HEK293 (cell line): ENCODE data around the gene HGF.

Source experiments
- CTCF ChIA-PET: fragments of 350-600 bp; formaldehyde crosslinking; extraction: SDS; loops from one replicate; lab custom pipeline; 2021; ENCODE audit warnings: antibody characterized with exemption; lab: Yijun Ruan, JAX
- POLR2A ChIA-PET: fragments of 300-600 bp; formaldehyde crosslinking; extraction: SDS; loops from one replicate; lab custom pipeline; 2020; ENCODE audit warnings: antibody characterized with exemption, inconsistent platforms; lab: Yijun Ruan, JAX
- H3K27ac ChIP-seq: fragments of 200-500 bp; sonication (Bioruptor generic); 2 replicates; pipeline ENCODE4 v1.5.1; 2014; ENCODE audit warnings: low read depth, low read length, control low read depth, inconsistent platforms; ENCODE audit errors: extremely low read depth
- H3K36me3 ChIP-seq, 2 experiments: fragments of 200-500 bp in 1 of 2; sonication (Bioruptor generic) in 1 of 2; 1 replicate in 1 of 2; 2 replicates in 1 of 2; pipeline ENCODE4 v1.5.1; 2014 to 2017; ENCODE audit warnings: inconsistent platforms in 2 of 2, low read length in 2 of 2; ENCODE audit not compliant: control insufficient read depth in 2 of 2, insufficient read depth in 1 of 2
- H3K4me1 ChIP-seq: fragments of 200-500 bp; sonication (Bioruptor generic); 2 replicates; pipeline ENCODE4 v1.5.1; 2014; ENCODE audit warnings: mild to moderate bottlenecking, low read length, inconsistent platforms; ENCODE audit not compliant: control insufficient read depth, insufficient read depth
- H3K4me3 ChIP-seq: 2 replicates; pipeline ENCODE4 v1.5.1; 2011; ENCODE audit warnings: low read depth, mild to moderate bottlenecking, control low read depth, low read length, moderate library complexity
- H3K9me3 ChIP-seq: fragments of 200-500 bp; sonication (Bioruptor generic); 2 replicates; pipeline ENCODE4 v1.5.1; 2014; ENCODE audit warnings: low read depth, low read length, inconsistent platforms; ENCODE audit not compliant: control insufficient read depth, insufficient read depth
- BCL11B ChIP-seq: fragments of 450-650 bp; formaldehyde crosslinking; IDR thresholded peaks from 2 replicates; pipeline ENCODE4 v1.5.1; 2016; ENCODE audit warnings: low read depth, missing biosample characterization, missing genetic modification characterization
- GLI2 ChIP-seq: fragments of 450-650 bp; formaldehyde crosslinking; IDR thresholded peaks from 2 replicates; pipeline ENCODE4; 2017; ENCODE audit warnings: missing biosample characterization, missing genetic modification characterization, low read depth, borderline replicate concordance
- HOXD13 ChIP-seq: sonication (generic); formaldehyde crosslinking; IDR thresholded peaks from 2 replicates; pipeline ENCODE4 v1.8.0; 2022; ENCODE audit warnings: missing genetic modification reagents, borderline replicate concordance
- INSM2 ChIP-seq: fragments of 450-650 bp; formaldehyde crosslinking; IDR thresholded peaks from 2 replicates; pipeline ENCODE4 v1.5.1; 2016; ENCODE audit warnings: missing biosample characterization, missing genetic modification characterization
- SALL2 ChIP-seq: fragments of 450-650 bp; formaldehyde crosslinking; IDR thresholded peaks from 2 replicates; pipeline ENCODE4 v1.5.0; 2017; ENCODE audit warnings: missing biosample characterization, mild to moderate bottlenecking, missing genetic modification characterization, borderline replicate concordance
- SCRT1 ChIP-seq: fragments of 450-650 bp; formaldehyde crosslinking; IDR thresholded peaks from 2 replicates; pipeline ENCODE4 v1.5.1; 2016; ENCODE audit warnings: missing biosample characterization, missing genetic modification characterization, borderline replicate concordance
- WT1 ChIP-seq: fragments of 450-650 bp; formaldehyde crosslinking; IDR thresholded peaks from 2 replicates; pipeline ENCODE4 v1.5.1; 2016; ENCODE audit warnings: missing biosample characterization, missing genetic modification characterization
- ZBTB10 ChIP-seq: fragments of 450-650 bp; formaldehyde crosslinking; IDR thresholded peaks from 2 replicates; pipeline ENCODE4 v1.5.1; 2016; ENCODE audit warnings: missing biosample characterization, missing genetic modification characterization
- ZBTB17 ChIP-seq: fragments of 450-650 bp; formaldehyde crosslinking; IDR thresholded peaks from 2 replicates; pipeline ENCODE4 v1.5.1; 2016; ENCODE audit warnings: missing biosample characterization, missing genetic modification characterization
- ZBTB20 ChIP-seq: fragments of 450-650 bp; formaldehyde crosslinking; IDR thresholded peaks from 2 replicates; pipeline ENCODE4 v1.5.1; 2016; ENCODE audit warnings: missing biosample characterization, missing genetic modification characterization
- ZNF148 ChIP-seq: fragments of 450-650 bp; formaldehyde crosslinking; IDR thresholded peaks from 2 replicates; pipeline ENCODE4 v1.5.0; 2017; ENCODE audit warnings: missing biosample characterization, missing genetic modification characterization, borderline replicate concordance
- ZNF223 ChIP-seq: fragments of 450-650 bp; formaldehyde crosslinking; IDR thresholded peaks from 2 replicates; pipeline ENCODE4 v1.5.1; 2016; ENCODE audit warnings: missing biosample characterization, missing genetic modification characterization
- ZNF473 ChIP-seq: fragments of 450-650 bp; formaldehyde crosslinking; IDR thresholded peaks from 2 replicates; pipeline ENCODE4 v1.5.1; 2017; ENCODE audit warnings: missing biosample characterization, missing genetic modification characterization
- ZNF521 ChIP-seq: fragments of 450-650 bp; formaldehyde crosslinking; IDR thresholded peaks from 2 replicates; pipeline ENCODE4 v1.5.1; 2017; ENCODE audit warnings: missing biosample characterization, mild to moderate bottlenecking, missing genetic modification characterization
- ZNF571 ChIP-seq: fragments of 450-650 bp; formaldehyde crosslinking; IDR thresholded peaks from 2 replicates; pipeline ENCODE4 v1.5.0; 2017; ENCODE audit warnings: missing biosample characterization, missing genetic modification characterization
- ZNF639 ChIP-seq: fragments of 450-650 bp; formaldehyde crosslinking; IDR thresholded peaks from 2 replicates; pipeline ENCODE4 v1.5.1; 2016; ENCODE audit warnings: missing biosample characterization, missing genetic modification characterization
- ZNF658 ChIP-seq: fragments of 450-650 bp; formaldehyde crosslinking; IDR thresholded peaks from 2 replicates; pipeline ENCODE4; 2016; ENCODE audit warnings: missing biosample characterization, missing genetic modification characterization
- ZNF692 ChIP-seq: fragments of 450-650 bp; formaldehyde crosslinking; IDR thresholded peaks from 2 replicates; pipeline ENCODE4 v1.5.1; 2016; ENCODE audit warnings: missing biosample characterization, missing genetic modification characterization
- ZNF777 ChIP-seq: fragments of 450-650 bp; formaldehyde crosslinking; IDR thresholded peaks from 2 replicates; pipeline ENCODE4 v1.5.1; 2017; ENCODE audit warnings: missing biosample characterization, missing genetic modification characterization, borderline replicate concordance
- ZNF830 ChIP-seq: fragments of 450-650 bp; IDR thresholded peaks from 2 replicates; pipeline ENCODE4 v1.5.0; 2018; ENCODE audit warnings: missing biosample characterization, missing genetic modification characterization, low read depth, mild to moderate bottlenecking, moderate library complexity
- ZSCAN30 ChIP-seq: fragments of 450-650 bp; IDR thresholded peaks from 2 replicates; pipeline ENCODE4 v1.5.1; 2018; ENCODE audit warnings: missing biosample characterization, mild to moderate bottlenecking, missing genetic modification characterization, moderate library complexity
- TF ChIP-seq, protein P1 (sequence below): IDR thresholded peaks from 2 replicates; pipeline ENCODE4 v1.6.1; 2011; ENCODE audit warnings: mild to moderate bottlenecking, low read depth, low read length, borderline replicate concordance

Gene HGF

DNA sequence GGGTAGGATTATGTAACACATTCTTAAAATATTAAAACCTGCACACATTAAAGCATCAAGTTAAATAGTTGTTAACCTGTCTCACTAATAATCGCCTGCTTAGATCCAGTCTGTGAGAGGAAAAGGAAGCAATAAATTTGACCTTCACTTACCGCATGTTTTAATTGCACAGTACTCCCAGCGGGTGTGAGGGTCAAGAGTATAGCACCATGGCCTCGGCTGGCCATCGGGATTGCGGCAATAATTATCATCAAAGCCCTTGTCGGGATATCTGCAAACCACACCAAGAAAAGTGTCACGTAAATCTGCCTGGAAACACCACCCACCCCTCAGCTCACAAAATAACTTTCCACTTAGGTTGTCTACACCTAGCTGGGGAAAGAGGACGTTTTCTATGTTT is 26.6 kb downstream of the HGF start:
- ChIA-PET CTCF (no interaction called here), POLR2A (no interaction called here)
- Histone ChIP-seq H3K27ac (no peak overlapping the region), H3K4me1 (no peaks in the 10 kb centered on the region; the same call in 1 of the 2 replicates), H3K9me3 (no peaks in the 10 kb centered on the region), H3K4me3 (no peak overlapping the region), H3K36me3 (no peaks in the 10 kb centered on the region)
- TF ChIP-seq ZBTB10 (tag by site-specific recombination) (no peak), ZNF473 (tag by site-specific recombination) (no peak), HOXD13 (no peak), ZNF777 (tag by site-specific recombination) (no peak), ZBTB17 (no peak), ZNF658 (tag by site-specific recombination) (no peak)

- ChIA-PET CTCF (interaction anchor here (0.6 to 0.7 kb wide), 2 partner anchors 247 to 338 kb away, joined by 3 read pairs; no protein-coding TSS in a partner anchor), POLR2A (no interaction called here)
- no peak overlapping the region for H3K27ac ChIP-seq
- H3K4me1 ChIP-seq: no peaks in the 10 kb centered on the region; the same call in 1 of the 2 replicates
- H3K36me3 ChIP-seq: no peaks in the 10 kb centered on the region
- H3K9me3 ChIP-seq: no peaks in the 10 kb centered on the region
- no peak overlapping the region for H3K4me3 ChIP-seq
- TF ChIP-seq ZNF148 (tag by site-specific recombination) (no peak), WT1 (tag by site-specific recombination) (no peak), ZNF639 (tag by site-specific recombination) (no peak), INSM2 (tag by site-specific recombination) (no peak), ZNF830 (tag by site-specific recombination) (no peak)
Observed at GRCh38 chr7:81740403-81740802, 29.4 kb downstream of the HGF start.

DNA sequence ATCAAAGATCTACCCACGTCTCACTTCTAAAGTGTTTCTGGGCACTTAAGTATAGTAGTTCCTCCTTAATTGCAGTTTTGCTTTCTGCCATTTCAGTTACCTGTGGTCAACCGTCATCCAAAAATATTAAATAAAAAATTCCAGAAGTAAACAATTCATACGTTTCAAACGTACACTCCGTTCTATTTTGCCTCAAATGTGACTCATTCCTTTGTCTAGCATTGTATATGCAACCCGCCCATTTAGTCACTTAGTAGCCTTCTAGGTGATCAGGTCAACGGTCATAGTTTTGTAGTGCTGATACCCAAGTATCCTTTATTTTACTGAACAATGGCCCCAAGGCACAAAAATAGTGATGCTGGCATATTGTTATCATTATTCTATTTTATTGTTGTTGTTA is 33.8 kb downstream of the HGF start:
- H3K4me3 ChIP-seq: no peak overlapping the region
- POLR2A ChIA-PET: no interaction called here
- CTCF ChIA-PET: no interaction called here
- no peaks in the 10 kb centered on the region for H3K9me3 ChIP-seq
- no peaks in the 10 kb centered on the region for H3K36me3 ChIP-seq
- no peaks in the 10 kb centered on the region for H3K4me1 ChIP-seq
- no peak overlapping the region for H3K27ac ChIP-seq
- TF ChIP-seq ZNF571 (tag by site-specific recombination): no peak
- no peak for TF ChIP-seq ZNF521
- no peak for TF ChIP-seq SALL2
- no peak for TF ChIP-seq SCRT1 (tag by site-specific recombination)
- TF ChIP-seq, protein P1, sequence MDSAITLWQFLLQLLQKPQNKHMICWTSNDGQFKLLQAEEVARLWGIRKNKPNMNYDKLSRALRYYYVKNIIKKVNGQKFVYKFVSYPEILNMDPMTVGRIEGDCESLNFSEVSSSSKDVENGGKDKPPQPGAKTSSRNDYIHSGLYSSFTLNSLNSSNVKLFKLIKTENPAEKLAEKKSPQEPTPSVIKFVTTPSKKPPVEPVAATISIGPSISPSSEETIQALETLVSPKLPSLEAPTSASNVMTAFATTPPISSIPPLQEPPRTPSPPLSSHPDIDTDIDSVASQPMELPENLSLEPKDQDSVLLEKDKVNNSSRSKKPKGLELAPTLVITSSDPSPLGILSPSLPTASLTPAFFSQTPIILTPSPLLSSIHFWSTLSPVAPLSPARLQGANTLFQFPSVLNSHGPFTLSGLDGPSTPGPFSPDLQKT: no peak
- TF ChIP-seq ZSCAN30 (tag by site-specific recombination): no peak
- no peak for TF ChIP-seq BCL11B (tag by site-specific recombination)
- TF ChIP-seq ZNF223 (tag by site-specific recombination): no peak
- no peak for TF ChIP-seq ZBTB20 (tag by site-specific recombination)
- TF ChIP-seq GLI2 (tag by site-specific recombination): no peak
- no peak for TF ChIP-seq ZNF692
